Lower leg skin (tissue), 4 donors: ENCODE data around the gene CALML5. TPM values are rescaled to one million over a fixed set of nuclear protein-coding genes. Genes with fewer than 3 reads are reported as not detected.

Source experiments
- DNase-seq, 2 donors: peaks; one replicate each; pipeline ENCODE4 v3.0.0-alpha.2; 2019; ENCODE audit warnings: low spot score in 2 of 2
- H3K4me3 ChIP-seq: fragments of 200-600 bp; sonication (generic); 2 replicates; pipeline ENCODE4 v1.5.1; 2017; ENCODE audit warnings: mild to moderate bottlenecking, low read depth; ENCODE audit not compliant: poor library complexity, severe bottlenecking
- CTCF ChIP-seq, 3 donors: fragments of 450-650 bp; IDR thresholded peaks; one replicate each; pipeline ENCODE4 v1.5.1; 2016; ENCODE audit warnings: antibody characterized with exemption in 3 of 3, mild to moderate bottlenecking in 3 of 3, moderate library complexity in 2 of 3
- POLR2A ChIP-seq, 2 donors: fragments of 450-650 bp; IDR thresholded peaks; one replicate each; pipeline ENCODE4 v1.6.1; 2016 to 2017; ENCODE audit warnings: antibody characterized with exemption in 2 of 2, mild to moderate bottlenecking in 1 of 2, moderate library complexity in 1 of 2
- WGBS, 2 donors: methylation state at CpG; one replicate each; pipeline ENCODE4 v1.1.5; 2018; 5-methylcytosine and 5-hydroxymethylcytosine counted together
- intact Hi-C: fragments of 100-400 bp; cut with DNase I; formaldehyde crosslinking; loops from one replicate; pipeline ENCODE4 v1.15.0; 2023; ENCODE audit warnings: low total_unique reads
- total RNA-seq, 4 donors: library from RNA; depleted of rRNA; stranded (reverse); fragments of >200 nt; gene quantifications; one replicate each; pipeline ENCODE4 v1.1.0, GENCODE V29; 2016

The CALML5 gene
- total RNA-seq, 4 donors from 2014 or later, result 5,202 to 6,742 (median 5,683) TPM

DNA sequence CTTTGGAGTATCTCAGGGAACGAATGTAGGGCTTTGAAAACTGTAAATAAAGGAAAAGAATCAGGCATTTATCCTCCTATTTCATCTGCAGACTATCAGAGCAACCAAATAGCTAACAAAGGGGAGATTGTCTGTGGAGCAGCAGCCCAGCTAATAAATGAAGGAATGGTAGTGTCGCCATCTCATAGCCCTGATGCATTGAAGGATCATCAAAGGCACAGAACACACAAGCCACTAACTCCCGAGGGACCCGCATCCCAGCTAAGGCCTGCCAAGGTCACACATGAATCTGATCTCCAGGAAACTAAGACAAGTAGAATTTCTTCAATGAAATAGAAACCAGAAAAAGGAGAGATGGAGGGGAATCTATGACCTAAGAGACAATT lies 38.2 kb downstream of the CALML5 start:
- TF ChIP-seq POLR2A (IDR thresholded peaks at IDR 0.05) (no peak), CTCF (IDR thresholded peaks at IDR 0.05) (no peak)
- 73 to 77% methylated on average over 4 of the region's 4 CpGs for WGBS, 2 donors
- DNase-seq, result no peak
- intact Hi-C loops, result no loop called here
- H3K4me3 ChIP-seq, result no peak overlapping the region

GRCh38 chr10:5460468-5461202 lies 38.7 kb downstream of the CALML5 start:
- no peak overlapping the region for H3K4me3 ChIP-seq
- no peak for TF ChIP-seq CTCF (IDR thresholded peaks at IDR 0.05)
- TF ChIP-seq POLR2A (IDR thresholded peaks at IDR 0.05), result no peak
- 82% methylated on average over 14 of the region's 14 CpGs for WGBS, 2 donors
- intact Hi-C loops, result no loop called here
- peak in 1 of 2 donors; percentile 79 for DNase-seq

- intact Hi-C loops, result no loop called here
Observed at GRCh38 chr10:5458949-5459747, 40.2 kb downstream of the CALML5 start.

GRCh38 chr10:5458425-5458824 lies 40.9 kb downstream of the CALML5 start:
- WGBS, 2 donors, result 95 to 97% methylated on average over 1 of the region's 1 CpG
- no peak overlapping the region for H3K4me3 ChIP-seq
- TF ChIP-seq CTCF (IDR thresholded peaks at IDR 0.05), result no peak
- TF ChIP-seq POLR2A (IDR thresholded peaks at IDR 0.05), result no peak
- no peak for DNase-seq
- intact Hi-C loops, result no loop called here

More at GRCh38 chr10:5458949-5459747, 40.2 kb downstream of the CALML5 start:
- H3K4me3 ChIP-seq, result no peak overlapping the region
- TF ChIP-seq POLR2A (IDR thresholded peaks at IDR 0.05) (no peak), CTCF (IDR thresholded peaks at IDR 0.05) (no peak)
- WGBS, 2 donors, result 93 to 94% methylated on average over 8 of the region's 8 CpGs
- DNase-seq, result no peak

- intact Hi-C loops, result no loop called here
- DNase-seq, result no peak
- no peak overlapping the region for H3K4me3 ChIP-seq
- 76 to 83% methylated on average over 3 of the region's 3 CpGs for WGBS, 2 donors
- TF ChIP-seq POLR2A (IDR thresholded peaks at IDR 0.05) (no peak), CTCF (IDR thresholded peaks at IDR 0.05) (no peak)
Observed at GRCh38 chr10:5457741-5458140, 41.6 kb downstream of the CALML5 start.
